Measurements from ENCODE around the gene ZBTB20. TPM values are rescaled to one million over a fixed set of nuclear protein-coding genes. Genes with fewer than 3 reads are reported as not detected.

ZBTB20 gene
- total RNA-seq, 1 donor from 2014 or later, result 15.5 TPM

DNA sequence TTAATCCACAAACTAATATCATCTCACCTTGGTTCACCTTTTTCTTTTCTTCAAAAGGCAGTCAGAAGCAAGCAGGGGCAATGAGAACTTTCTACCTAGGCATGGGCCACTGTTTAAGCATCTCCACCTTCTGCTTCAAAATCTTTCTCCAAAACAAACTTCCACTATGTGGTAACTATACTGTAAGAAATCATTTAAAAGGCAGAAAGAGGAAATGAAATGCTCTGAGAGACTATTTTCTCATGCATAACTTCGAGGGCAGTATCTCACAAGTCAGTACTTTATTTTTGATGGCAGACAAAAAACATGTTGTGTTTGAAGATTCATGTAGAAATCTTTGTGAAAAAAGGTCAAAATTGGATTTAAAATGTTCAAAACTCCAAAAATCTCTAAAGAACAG, 419.7 kb downstream of the ZBTB20 start:
- Mint-ChIP-seq H3K4me1 (ENCODE audit: low read depth) (peaks cover 5% of the 10 kb centered on the region), H3K36me3 (ENCODE audit: low read depth) (no peaks in the 10 kb centered on the region), H3K27ac (ENCODE audit: unreplicated experiment) (no peak overlapping the region), H3K9me3 (ENCODE audit: low read depth) (no peaks in the 10 kb centered on the region), H3K4me3 (ENCODE audit: unreplicated experiment) (no peak overlapping the region), H3K27me3 (ENCODE audit: low read depth) (no peaks in the 10 kb centered on the region)
- no peak for DNase-seq (ENCODE audit: low spot score)
- TF ChIP-seq CTCF (IDR thresholded peaks at IDR 0.05), result no peak

GRCh38 chr3:114725966-114726365, 421.1 kb downstream of the ZBTB20 start:
- H3K4me1 Mint-ChIP-seq (ENCODE audit: low read depth), result peaks cover 5% of the 10 kb centered on the region
- H3K27me3 Mint-ChIP-seq (ENCODE audit: low read depth), result no peaks in the 10 kb centered on the region
- no peak overlapping the region for H3K4me3 Mint-ChIP-seq (ENCODE audit: unreplicated experiment)
- H3K36me3 Mint-ChIP-seq (ENCODE audit: low read depth), result no peaks in the 10 kb centered on the region
- TF ChIP-seq CTCF (IDR thresholded peaks at IDR 0.05), result no peak
- no peak overlapping the region for H3K27ac Mint-ChIP-seq (ENCODE audit: unreplicated experiment)
- no peaks in the 10 kb centered on the region for H3K9me3 Mint-ChIP-seq (ENCODE audit: low read depth)
- no peak for DNase-seq (ENCODE audit: low spot score)

GRCh38 chr3:114722530-114722929, 424.6 kb downstream of the ZBTB20 start:
- H3K27ac Mint-ChIP-seq (ENCODE audit: unreplicated experiment), result no peak overlapping the region
- no peak overlapping the region for H3K4me3 Mint-ChIP-seq (ENCODE audit: unreplicated experiment)
- H3K4me1 Mint-ChIP-seq (ENCODE audit: low read depth), result peaks cover 8% of the 10 kb centered on the region
- H3K36me3 Mint-ChIP-seq (ENCODE audit: low read depth), result no peaks in the 10 kb centered on the region
- TF ChIP-seq CTCF (IDR thresholded peaks at IDR 0.05), result no peak
- no peak for DNase-seq (ENCODE audit: low spot score)
- no peaks in the 10 kb centered on the region for H3K27me3 Mint-ChIP-seq (ENCODE audit: low read depth)
- H3K9me3 Mint-ChIP-seq (ENCODE audit: low read depth), result no peaks in the 10 kb centered on the region

- Mint-ChIP-seq H3K36me3 (ENCODE audit: low read depth) (no peaks in the 10 kb centered on the region), H3K9me3 (ENCODE audit: low read depth) (no peaks in the 10 kb centered on the region), H3K4me1 (ENCODE audit: low read depth) (peaks cover 3% of the 10 kb centered on the region), H3K27ac (ENCODE audit: unreplicated experiment) (no peak overlapping the region), H3K4me3 (ENCODE audit: unreplicated experiment) (no peak overlapping the region), H3K27me3 (ENCODE audit: low read depth) (no peaks in the 10 kb centered on the region)
- TF ChIP-seq CTCF (IDR thresholded peaks at IDR 0.05), result no peak
- no peak for DNase-seq (ENCODE audit: low spot score)
Observed at GRCh38 chr3:114721864-114722263, 425.2 kb downstream of the ZBTB20 start.

- TF ChIP-seq CTCF (IDR thresholded peaks at IDR 0.05), result no peak
- H3K9me3 Mint-ChIP-seq (ENCODE audit: low read depth), result no peaks in the 10 kb centered on the region
- H3K36me3 Mint-ChIP-seq (ENCODE audit: low read depth), result no peaks in the 10 kb centered on the region
- H3K27ac Mint-ChIP-seq (ENCODE audit: unreplicated experiment), result no peak overlapping the region
- H3K4me3 Mint-ChIP-seq (ENCODE audit: unreplicated experiment), result no peak overlapping the region
- H3K4me1 Mint-ChIP-seq (ENCODE audit: low read depth), result peaks cover 3% of the 10 kb centered on the region
- no peaks in the 10 kb centered on the region for H3K27me3 Mint-ChIP-seq (ENCODE audit: low read depth)
- no peak for DNase-seq (ENCODE audit: low spot score)
Observed at GRCh38 chr3:114721209-114721608, 425.9 kb downstream of the ZBTB20 start.
